NCI-H1436 treated with DMSO at 0.1 percent for 48 hours (cell line): ENCODE measurements around the gene SMARCD3.

Experiments
- DNase-seq: peaks from one replicate; lab custom pipeline; 2025; lab: John Stamatoyannopoulos, UW

The SMARCD3 gene

GRCh38 chr7:151248346-151249033, at the start of gene SMARCD3:
Gene SMARCD3, minus strand, starts transcription at chr7:151248694. Its CDS starts 132 bp downstream, at chr7:151248562.
- DNase-seq, result no peak

DNA sequence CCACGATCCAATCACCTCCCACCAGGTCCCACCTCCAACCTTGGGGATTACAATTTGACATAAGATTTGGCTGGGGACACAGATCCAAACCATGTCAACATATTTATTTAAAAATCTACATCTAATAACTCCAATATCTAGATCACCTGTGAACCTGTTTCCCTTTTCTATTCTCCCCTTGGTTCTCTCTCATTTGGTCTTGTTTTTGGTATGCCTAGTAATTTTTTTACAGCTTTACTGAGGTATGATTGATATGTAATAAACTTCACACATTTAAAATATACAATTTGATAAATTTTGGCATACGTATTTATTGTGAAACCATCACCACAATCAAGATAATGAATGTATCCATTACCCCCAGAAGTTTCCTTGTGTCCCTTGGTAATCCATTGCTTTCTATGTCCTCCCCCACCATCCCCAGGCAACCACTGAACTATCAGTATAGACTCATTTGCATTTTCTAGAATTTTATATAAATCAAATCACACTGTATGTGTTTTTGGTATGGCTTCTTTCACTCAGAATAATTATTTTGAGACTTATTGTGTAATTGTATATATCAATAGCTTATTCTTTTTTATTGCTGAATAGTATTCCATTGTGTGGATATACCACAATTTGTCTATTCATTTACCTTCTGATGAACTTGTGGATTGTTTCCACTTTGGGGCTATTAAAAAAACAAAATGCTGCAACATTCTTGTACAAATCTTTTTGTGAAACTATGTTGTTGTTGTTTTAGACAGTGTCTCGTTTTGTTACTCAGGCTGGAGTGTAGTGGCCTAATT, 47.9 kb upstream of the SMARCD3 start:
- DNase-seq, result no peak

DNA sequence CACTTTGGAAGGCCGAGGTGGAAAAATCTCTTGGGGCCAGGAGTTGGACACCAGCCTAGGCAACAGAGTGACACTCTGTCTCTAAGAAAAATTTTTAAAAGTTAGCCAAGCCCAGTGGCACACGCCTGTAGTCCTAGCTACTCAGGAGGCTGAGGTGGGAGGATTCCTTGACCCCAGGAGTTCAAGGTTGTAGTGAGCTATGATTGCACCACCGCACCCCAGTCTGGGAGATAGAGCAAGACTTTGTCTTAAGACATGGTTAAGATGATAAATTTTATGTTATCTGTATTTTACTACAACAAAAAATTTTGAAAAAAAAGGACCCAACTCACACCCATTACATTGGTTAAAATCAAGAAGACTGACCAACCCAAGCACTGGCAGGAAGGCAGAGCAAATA, 44.4 kb upstream of the SMARCD3 start:
- DNase-seq, result no peak

DNA sequence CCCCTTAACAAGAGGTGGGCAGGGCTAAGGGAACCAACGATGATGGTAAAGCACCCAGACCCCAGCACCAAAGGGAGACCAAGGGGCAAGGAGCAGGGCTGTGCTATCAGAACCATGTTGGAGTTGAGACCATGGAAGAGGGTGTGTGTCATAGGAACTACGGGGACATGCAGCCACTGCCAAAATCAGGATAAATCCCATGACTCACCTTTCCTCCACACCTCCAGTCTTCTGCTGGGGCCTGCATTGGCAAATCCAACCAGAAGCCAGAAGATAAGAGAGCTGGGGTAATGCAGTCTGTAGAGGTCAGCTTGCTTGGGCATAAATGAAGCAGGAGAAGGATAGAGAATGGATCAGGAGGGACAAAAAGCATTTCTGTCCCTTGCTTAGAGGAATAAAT, 42.7 kb upstream of the SMARCD3 start:
- no peak for DNase-seq

DNA sequence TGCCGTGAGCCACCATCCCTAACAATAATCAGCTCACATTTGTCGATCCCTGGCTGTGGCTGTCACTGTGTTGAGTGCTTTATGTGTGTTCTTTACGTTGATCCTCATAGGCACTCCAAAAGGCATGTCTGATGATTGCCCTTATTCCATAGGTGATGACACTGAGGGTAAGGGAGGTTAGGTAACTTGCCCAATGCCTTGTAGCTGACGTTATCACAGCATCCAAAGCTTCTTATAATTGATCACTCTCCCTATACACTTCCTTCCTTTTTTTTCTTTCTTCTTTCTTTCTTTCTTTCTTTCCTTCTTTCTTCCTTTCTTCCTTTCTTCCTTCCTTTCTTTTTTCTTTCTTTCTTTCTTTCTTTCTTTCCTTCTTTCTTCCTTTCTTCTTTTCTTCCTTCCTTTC, 41.9 kb upstream of the SMARCD3 start:
- DNase-seq, result no peak

GRCh38 chr7:151289891-151290290, 41.4 kb upstream of the SMARCD3 start:
- DNase-seq, result no peak

GRCh38 chr7:151286148-151286547, 37.7 kb upstream of the SMARCD3 start:
- DNase-seq, result no peak

DNA sequence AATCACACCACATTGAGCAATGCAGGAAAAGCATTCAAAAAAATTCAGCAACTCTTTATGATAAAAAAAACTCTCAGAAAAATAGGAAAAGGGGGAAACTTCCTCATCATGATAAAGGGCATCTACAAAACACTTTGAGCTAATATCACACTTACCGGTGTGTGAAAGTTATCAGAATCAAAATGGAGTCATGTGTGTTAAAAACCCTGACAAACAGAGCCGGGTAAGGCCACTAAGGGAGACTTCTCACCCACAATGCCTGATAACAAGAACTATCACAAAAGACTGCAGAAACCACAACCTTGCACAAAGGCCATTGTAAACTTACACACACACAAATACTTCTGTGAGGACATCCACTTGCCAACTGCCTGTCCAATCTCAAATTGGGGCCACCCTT, 34.8 kb upstream of the SMARCD3 start:
- DNase-seq, result no peak

DNA sequence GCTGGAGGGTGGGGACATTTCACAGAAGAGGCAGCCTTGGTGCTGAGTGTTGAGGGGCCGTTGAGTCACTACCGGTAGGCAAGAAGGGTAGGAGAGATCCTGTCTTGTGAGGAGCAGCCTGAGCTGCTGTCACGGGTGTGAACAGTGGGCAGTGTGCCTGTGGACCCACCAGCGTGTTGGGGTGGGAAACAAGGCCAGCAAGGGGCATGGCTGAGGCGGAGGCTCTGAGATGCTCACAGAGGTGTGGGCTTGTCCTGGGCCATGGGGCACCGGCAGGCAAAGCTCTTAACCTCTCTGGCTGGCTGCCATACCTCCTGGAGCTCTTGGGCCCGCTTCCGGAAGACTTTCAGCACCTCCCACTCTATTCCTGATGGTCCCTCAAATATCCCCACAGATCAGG, 33.6 kb upstream of the SMARCD3 start:
- DNase-seq, result no peak

- no peak for DNase-seq
Measured at GRCh38 chr7:151281686-151282085, 33.2 kb upstream of the SMARCD3 start.

- no peak for DNase-seq
Measured at GRCh38 chr7:151280388-151281019, 32.0 kb upstream of the SMARCD3 start.

DNA sequence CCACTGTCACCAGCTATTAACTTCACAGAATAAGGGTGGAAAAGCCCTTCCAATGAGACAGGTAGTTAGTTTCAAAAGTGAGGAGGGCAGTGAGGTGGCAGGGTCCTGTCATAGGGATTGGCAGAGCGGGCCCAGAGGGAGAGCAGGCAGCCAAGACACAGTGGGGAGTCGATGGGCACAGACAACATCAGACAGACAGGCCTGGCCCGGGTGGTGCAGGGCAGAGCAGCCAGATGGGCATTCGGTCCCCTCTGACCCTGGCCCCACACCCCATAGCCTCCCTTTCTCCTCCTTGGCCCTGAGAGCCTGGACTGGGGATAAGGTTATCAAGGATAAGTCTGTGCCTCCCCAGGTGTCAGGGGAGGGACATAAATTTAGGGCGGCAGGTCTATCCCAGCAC, 31.4 kb upstream of the SMARCD3 start:
- DNase-seq, result no peak

- DNase-seq, result no peak
Measured at GRCh38 chr7:151278949-151279348, 30.5 kb upstream of the SMARCD3 start.

GRCh38 chr7:151277631-151278030, 29.1 kb upstream of the SMARCD3 start:
- no peak for DNase-seq

GRCh38 chr7:151276666-151277590, 28.4 kb upstream of the SMARCD3 start:
- no peak for DNase-seq

GRCh38 chr7:151275813-151276577, 27.5 kb upstream of the SMARCD3 start:
- DNase-seq, result no peak

GRCh38 chr7:151274936-151275812, 26.7 kb upstream of the SMARCD3 start:
- DNase-seq, result no peak

GRCh38 chr7:151274396-151274795, 25.9 kb upstream of the SMARCD3 start:
- DNase-seq, result no peak

DNA sequence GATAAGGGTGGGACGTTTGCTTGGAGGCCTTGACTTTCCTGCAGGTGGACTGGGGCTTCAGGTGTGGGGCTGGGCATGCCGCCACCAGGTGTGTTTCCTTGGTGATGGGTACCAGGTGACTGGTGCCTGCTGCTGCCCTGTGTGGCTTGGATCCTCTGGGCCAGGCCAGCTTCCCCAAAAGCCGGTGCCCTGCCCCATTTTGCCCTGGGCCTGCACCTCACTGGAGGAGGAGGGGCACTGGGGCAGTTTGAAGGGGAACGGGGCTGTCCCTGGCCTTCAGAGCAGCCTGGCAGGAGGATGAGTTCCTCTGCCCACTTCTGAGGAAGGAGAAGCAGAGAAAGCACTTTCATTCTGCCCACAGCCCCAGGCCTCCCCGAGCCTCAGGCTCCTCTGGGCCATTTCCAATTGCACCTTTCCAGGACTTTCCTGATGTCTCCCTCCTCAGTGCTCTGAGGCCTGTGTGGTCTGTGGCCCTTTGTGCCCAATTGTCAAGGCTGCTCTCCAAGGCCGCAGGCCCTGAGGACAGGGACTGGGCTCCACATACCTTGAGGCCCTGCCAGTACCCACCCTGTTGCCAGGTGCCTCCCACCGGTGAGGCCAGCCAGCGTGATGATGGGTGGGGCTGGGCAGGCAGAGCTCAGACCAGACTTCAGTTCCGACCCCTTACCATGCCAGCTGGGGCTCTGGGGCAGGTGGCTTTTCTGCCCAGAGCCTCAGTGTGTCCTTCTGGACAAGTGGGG, 25.3 kb upstream of the SMARCD3 start:
- DNase-seq, result no peak

DNA sequence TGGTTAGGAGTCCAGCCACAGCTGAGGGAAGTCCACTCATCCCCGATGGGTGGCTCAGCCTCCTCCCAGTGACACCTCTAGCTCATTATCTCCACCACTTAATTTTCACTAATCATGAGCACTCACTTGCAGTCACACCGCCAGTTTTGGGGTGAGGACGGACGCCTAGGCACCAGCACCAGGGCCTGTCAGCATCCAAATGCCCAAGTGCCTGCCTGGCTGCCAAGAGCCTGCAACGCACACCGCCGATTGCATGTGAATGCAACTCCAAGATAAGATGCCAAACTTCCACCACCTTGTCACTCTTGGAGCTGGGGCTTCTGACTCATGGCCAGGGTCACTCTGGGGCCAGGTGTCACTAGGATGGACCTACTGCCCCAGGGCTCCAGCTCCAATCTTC, 24.4 kb upstream of the SMARCD3 start:
- no peak for DNase-seq
